H1 (cell line): Measurements from ENCODE around the gene CHRNA3.

Source experiments
- CTCF ChIP-seq, 3 experiments: IDR thresholded peaks; 1 replicate in 2 of 3; 2 replicates in 1 of 3; pipeline versions ENCODE4 v1.5.1 to v1.6.1; 2011; ENCODE audit warnings: low read length in 3 of 3, mild to moderate bottlenecking in 3 of 3, inconsistent platforms in 2 of 3, low read depth in 1 of 3, moderate library complexity in 1 of 3; ENCODE audit not compliant: insufficient read depth in 1 of 3; ENCODE audit errors: control extremely low read depth in 1 of 3
- TBP ChIP-seq: IDR thresholded peaks from 2 replicates; pipeline ENCODE4 v1.6.1; 2011; ENCODE audit warnings: low read depth, low read length, improper control_type of control experiment

GRCh38 chr15:78599189-78599588 lies 21.6 kb downstream of the CHRNA3 start:
- TF ChIP-seq CTCF (IDR thresholded peaks at IDR 0.05; ENCODE audit: control extremely low read depth in 1 of 3, insufficient read depth in 1 of 3, low read depth in 1 of 3, low read length in 3 of 3) (no peak), TBP (no peak)
